Glomerular visceral epithelial cell (primary cell): ENCODE measurements around the gene TMPRSS13.
"Not testable (repeated sequence)": the region's sequence is repeated elsewhere in the genome, so short reads cannot be mapped to it uniquely, and the experiment has no call there.

Experiments
- DNase-seq: peaks from one replicate; pipeline ENCODE4 v3.0.0-alpha.2; 2016; ENCODE audit errors: extremely low spot score

Gene TMPRSS13

DNA sequence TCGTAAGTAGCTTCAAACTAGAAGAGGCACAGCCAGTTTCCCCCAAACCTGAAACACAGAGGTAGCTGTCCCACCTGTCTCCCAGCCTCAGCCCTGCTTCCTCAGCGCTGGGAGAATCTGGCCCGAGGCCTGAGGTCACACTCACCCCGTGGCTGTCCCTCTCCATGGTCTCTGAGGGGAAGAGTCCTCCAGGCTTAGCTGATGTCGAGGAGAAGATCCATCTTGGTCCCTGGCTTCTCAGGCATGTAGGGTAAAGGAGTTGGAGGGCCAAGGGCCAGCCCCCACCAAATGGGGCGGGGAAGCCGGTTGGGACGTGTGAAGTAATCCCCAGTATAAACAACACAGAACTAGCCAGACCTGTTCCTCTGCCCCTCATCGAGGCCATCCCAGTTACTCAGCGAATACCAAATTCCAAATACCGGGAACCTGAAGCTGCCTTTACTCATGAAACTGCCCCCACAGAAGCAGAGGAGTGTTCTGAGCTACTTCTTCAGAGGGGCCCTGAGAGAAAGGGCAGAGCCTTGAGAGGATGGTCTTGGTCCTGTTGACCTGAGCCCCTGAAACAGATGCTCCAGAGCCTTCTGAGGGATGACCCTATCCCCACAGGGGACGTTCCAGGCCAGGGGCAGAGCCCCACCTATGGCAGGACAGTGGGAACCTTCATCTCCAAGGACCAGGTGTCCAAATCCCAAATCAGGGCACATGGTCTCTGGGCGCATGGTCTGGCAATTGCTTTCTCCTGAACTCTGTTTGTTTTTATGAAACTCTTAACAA lies at the start of gene TMPRSS13:
TSS of gene TMPRSS13 (minus strand) at position 261 of the 774 bp plus-strand sequence. CDS start at position 166, 95 bp downstream.
- no peak for DNase-seq

DNA sequence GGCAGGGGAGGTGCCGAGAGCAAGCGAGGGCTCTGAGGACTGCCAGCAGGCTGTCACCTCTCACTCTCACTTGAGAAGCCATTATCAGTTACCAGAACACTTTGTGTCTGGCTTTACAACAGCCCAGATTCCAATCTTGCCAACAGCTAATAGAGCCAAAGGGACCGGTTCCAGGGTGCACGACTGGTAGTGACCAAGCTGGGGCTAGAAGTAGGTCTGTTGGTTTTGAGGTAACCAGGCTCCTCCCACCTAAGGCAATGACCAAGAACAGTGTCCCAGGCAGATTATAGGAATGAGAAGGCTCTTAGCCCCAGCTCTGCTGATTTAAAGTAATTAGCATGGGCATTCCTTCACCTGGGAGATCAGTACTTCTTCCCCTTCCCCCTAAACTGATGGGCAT lies 49.8 kb upstream of the TMPRSS13 start:
- DNase-seq: no peak

DNA sequence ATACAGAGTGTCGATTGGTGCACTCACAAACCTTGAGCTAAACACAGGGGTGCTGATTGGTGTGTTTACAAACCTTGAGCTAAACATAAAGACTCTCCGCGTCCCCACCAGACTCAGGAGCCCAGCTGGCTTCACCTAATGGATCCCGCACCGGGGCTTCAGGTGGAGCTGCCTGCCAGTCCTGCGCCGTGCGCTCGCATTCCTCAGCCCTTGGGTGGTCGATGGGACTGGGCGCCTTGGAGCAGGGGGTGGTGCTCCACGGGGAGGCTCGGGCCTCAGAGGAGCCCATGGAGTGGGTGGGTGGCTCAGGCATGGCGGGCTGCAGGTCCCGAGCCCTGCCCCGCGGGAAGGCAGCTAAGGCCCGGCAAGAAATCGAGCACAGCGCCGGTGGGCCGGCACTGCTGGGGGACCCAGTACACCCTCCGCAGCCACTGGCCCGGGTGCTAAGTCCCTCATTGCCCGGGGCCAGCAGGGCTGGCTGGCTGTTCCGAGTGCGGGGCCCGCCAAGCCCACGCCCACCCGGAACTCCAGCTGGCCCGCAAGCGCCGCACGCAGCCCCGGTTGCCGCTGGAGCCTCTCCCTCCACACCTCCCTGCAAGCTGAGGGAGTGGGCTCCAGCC lies 49.2 kb upstream of the TMPRSS13 start:
- not testable (repeated sequence) for DNase-seq

DNA sequence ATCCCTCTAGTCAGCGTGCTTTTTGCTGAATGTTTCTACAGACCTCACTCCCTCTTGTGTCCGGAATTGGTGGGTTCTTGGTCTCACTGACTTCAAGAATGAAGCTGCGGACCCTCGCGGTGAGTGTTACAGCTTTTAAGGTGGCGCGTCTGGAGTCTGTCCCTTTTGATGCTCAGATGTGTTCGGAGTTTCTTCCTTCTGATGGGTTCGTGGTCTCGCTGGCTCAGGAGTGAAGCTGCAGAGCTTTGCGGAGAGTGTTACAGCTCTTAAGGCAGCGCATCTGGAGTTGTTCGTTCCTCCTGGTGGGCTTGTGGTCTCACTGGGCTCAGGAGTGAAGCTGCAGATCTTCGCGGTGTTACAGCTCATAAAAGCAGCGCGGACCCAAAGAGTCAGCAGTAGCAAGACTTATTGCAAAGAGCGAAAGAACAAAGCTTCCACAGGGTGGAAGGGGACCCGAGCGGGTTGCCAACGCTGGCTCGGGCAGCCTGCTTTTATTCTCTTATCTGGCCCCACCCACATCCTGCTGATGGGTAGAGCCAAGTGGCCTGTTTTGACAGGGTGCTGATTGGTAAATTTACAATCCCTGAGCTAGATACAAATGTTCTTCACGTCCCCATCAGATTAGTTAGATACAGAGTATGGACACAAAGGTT lies 48.5 kb upstream of the TMPRSS13 start:
- not testable (repeated sequence) for DNase-seq

DNA sequence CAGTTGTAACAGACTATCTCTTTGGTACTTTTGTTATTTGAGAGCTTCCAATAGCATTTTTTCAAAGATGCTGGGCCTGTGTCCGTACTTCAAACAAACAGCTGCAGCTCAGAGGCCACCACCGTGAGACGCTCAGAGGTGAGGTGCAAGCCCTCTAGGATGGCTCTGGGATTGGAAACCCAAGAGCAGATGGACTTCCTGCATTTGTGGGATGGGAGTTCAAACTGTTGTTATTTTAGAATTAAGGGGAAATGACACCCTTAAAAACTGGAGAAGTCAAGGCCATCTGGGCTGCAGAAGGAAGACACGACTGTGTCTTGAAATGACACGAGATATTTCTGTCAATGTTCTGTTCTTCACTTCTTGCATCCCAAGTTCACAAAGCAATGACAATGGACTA lies 47.8 kb upstream of the TMPRSS13 start:
- no peak for DNase-seq

DNA sequence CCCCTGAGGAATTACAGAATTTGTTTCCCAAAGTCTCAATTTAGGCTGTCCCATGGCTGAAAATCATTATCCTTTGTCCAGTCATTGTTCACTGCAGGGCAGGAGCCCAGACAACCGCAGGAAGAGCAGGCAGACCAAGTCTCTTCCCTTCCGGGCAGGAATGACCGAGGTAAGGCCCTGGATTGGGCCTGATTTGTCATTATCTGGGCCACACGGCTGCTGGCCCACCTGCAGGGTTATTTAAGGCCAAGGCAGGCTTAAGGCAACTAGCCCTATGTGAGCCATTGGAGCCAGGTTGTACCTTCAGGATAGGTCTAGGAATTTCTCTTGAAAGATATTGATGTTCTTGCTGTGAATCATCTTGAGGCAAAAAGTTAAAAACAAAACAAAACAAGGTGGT lies 47.2 kb upstream of the TMPRSS13 start:
- DNase-seq: no peak

DNA sequence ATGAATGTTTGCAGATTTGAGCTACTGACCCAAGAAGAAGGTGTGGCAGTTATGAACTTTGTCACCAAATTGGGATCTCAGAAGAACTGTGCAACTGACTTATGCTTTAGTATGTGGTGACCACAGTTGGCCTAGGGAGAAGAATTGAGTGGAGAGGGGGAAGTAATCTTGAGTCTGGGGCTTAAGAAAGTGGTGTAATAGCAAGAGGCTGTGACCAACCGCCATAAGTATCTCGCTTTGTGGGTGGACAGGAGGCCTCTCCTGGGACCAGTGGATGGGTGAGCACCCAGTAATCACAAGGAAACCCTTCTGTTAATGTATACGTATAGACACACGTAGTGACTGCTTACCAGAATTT lies 44.3 kb upstream of the TMPRSS13 start:
- DNase-seq: no peak

DNA sequence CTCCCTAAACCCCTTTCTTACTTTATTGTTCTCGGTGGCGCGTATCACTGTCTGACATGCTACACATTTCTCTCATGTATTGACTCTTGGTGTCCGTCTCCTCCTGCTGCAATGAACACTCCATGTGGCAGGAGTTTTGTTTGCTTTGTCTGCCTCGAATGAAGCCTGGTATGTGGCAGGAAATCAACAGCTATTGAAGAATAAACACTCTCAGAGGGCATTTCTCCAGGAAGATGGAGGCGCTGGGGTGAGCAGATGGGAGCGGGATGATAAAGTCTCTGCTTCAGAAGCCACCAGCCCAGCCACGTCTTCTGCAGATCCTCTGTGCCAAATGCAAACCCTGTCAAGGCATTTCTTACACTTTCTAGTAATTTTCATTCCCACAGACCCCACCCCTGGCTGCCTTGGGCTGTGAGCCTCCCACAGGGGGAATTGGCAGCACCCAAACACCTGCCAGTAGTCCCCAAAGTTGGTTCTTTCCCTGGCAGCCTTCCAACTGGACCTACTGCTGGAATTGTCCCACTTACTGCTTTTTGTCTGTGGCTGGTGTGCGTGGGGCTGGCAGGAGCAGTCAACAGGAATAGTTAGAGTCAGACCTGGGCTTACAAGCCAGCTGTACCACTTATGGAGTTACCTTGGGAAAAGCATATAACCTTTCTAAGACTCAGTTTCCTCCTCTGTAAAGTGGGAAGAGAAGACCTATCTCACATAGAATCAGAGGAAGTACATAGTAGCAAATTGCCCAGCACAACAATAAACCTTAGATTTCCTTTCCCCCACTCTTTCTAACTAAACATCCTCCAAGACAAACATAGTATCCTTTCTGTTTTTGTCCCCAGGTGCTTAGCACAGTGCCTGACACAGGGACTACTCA lies 43.7 kb upstream of the TMPRSS13 start:
- DNase-seq: no peak

DNA sequence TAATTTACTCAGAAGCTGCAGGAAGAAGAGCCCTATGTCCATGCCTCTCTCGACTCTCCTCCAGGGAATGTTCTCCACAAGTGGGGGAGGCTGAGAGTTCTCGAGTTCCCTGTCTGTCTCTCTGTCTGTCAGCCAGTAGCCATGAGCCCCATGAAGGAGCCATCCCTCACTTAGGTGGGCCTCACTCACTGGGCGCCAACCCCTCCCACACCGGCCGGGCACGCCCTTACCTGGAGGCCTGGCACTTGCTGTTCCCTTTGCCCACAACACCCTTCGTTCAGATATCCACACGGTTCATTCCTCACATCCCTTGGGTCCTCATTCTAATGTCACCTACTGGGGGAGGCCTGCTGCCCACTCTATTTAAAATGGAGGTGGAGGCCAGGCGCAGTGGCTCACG lies 42.8 kb upstream of the TMPRSS13 start:
- DNase-seq: no peak

DNA sequence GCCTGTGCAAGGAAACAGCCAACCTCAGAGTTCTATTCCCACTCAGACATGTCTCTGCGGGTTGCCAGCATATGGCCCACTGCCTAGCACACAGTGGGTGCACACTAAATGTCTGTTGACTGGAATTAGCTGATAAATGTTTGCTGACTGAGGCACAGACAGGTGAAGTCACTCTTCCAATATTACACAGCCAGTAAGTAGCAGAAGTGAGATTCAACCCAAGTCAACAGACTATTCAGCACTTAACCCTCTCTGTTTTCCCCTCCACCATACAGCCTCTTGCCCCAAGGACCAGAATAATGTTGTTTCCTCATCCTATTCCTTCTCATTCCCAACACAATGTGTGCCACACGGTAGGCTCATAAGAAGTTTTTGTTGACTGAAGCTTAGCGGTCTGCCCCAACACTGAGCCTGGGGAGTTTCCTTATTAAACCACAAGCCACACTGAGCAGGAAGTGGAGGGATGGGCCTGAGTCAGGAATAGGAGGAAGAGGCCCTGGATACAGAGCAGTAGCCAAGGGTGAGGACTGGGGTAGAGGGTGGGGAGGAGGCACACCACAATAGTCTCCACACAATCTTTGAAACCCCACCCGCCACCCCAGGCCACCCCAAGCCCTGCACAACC lies 41.3 kb upstream of the TMPRSS13 start:
- peak; percentile 51 for DNase-seq

DNA sequence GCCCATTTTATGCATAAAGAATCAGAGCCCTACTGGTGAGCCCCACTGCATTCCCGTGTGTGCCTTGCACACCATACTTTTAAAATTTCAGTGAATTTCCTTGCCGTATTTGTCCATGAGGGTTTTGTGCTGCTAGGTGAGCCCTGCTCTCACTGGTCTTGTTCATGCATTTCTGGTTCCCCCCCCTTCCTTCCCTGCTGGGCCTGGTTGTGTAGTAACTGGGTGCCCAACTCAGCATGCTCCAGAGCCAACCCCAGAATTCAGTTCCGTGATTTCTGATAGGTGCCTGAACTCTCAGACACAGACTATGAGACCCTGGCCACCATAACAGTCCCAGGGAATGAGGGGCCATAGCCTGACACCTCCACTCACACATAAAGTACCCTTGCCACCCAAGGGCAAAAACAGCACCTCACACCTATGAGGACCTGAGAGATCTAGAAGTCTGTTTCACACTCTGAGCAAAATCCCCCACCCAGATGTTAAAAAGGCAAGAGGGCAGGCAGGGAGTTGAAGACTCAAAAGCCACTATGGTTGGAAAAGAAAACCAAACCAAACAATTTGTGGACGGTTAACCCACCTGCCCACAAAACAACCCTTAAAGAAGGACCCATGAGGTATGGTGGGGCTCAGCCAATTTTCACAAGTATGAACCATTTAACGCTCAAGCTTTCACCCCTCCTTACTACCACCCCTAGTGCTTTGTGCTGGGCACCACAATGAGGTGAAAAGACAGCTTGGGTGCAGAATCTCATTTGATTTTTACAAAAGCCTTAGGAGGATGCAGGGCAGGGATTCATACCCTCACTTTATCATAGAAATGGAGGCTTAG lies 40.2 kb upstream of the TMPRSS13 start:
- DNase-seq: no peak

DNA sequence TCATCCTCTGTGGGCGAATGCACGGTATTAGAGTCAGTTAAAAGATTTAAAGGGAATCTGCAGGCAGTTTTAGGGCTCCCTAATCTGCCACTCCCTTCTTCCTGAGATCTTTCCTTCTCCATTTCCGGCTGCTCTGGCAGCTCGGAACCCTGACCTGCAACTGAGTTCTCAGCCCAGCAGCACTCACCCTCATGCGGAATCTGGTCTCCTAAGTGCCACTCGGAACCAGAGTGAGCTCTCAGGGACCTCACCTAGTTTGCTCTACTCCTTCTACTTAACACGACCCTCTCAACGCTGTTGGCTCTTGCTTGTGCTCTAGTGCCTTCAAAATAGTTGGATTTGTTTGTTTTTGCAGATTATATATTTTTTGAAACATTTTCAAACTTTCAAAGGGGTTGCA lies 37.7 kb upstream of the TMPRSS13 start:
- DNase-seq: no peak

DNA sequence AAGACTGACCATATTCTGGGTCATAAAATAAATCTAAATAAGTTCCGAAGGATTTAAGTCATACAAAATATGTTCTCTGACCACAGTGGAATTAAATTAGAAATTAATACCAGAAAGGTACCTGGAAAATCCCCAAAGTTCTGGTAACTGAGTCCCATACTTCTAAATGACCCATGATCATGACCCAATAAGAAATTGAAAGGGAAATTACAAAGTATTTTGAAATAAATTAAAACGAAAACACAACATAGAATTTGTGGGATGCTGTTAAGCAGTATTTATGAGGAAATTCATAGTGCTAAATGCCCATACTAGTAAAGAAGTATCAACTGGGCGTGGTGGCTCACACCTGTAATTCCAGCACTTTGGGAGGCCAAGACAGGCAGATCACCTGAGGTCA lies 33.6 kb upstream of the TMPRSS13 start:
- no peak for DNase-seq

DNA sequence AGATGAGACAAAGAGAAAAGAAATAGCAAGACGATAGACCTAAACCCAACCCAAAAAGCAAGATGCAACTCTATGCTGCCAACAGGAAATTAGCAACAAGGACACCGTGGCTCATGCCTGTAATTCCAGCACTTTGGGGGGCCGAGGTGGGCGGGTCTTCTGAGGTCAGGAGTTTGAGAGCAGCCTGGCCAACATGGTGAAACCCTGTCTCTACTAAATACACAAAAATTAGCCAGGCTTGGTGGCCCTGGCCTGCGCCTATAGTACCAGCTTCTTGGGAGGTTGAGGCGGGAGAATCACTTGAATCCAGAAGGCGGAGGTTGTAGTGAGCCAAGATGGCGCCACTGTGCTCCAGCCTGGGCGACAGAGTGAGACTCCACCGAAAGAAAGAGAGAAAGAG lies 32.7 kb upstream of the TMPRSS13 start:
- DNase-seq: no peak

DNA sequence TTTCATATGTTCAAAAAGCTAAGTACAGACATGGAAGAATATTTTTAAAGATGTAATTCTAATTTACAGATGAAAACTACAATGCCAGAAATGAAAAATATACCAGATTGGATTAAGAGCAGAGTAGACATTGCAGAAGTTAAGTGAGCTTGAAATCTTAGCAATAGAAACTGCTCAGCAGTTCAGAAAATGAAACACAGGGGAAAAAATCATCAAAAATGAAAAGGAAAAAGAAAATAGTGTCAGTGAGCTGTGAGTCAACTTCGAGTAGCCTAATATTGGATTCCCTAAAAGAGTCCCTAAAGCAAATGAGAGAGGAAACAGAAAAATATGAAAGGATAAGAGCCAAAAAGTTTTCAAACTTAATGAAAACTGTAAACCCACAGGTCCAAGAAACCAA lies 31.2 kb upstream of the TMPRSS13 start:
- no peak for DNase-seq

DNA sequence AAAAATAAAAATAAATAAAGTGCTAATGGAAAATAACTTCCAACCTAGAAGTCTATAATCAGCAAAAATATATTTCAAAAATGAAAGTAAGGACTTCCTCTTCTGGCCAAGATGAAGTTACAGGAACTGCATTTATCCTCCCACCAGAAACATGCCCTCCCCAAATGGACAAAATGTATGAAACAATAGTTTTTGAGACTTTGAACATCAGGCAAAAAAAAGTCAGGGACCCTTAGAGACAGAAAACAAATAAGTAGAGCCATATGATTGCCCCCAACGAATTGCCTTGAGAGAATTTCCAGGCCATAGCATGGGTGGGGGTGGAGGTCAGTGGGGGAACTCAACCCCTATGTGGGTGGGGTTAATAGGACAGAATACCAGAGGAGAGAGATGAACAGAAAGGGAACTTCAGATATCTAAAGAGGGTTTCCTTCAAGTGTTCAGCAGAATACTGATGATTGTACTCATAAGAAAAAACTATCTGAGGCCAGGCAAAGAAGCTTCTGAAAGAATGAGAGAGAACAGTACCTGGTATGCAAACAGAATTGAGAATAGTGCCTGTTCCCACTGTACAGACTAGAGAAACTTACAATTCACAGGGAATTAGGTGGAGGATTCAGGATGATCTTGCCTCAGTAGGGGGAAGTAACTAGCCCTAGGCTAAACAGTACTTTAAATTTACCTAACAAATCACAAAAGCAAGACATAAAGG lies 30.4 kb upstream of the TMPRSS13 start:
- no peak for DNase-seq

DNA sequence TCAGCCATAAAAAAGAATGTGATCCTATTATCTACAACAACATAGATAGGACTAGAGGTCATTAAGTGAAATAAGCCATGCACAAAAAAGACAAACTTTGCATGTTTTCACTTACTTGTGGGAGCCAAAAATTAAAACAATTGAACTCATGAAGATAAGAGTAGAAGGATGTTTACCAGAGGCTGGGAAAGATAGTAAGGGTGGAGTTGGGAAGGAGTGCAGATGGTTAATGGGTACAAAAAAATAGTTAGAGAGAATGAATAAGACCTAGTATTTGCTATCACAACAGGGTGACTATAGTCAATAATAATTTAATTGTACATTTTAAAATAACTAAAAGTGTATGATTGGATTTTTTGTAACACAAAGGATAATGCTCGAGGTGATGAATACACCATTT lies 29.7 kb upstream of the TMPRSS13 start:
- DNase-seq: no peak

DNA sequence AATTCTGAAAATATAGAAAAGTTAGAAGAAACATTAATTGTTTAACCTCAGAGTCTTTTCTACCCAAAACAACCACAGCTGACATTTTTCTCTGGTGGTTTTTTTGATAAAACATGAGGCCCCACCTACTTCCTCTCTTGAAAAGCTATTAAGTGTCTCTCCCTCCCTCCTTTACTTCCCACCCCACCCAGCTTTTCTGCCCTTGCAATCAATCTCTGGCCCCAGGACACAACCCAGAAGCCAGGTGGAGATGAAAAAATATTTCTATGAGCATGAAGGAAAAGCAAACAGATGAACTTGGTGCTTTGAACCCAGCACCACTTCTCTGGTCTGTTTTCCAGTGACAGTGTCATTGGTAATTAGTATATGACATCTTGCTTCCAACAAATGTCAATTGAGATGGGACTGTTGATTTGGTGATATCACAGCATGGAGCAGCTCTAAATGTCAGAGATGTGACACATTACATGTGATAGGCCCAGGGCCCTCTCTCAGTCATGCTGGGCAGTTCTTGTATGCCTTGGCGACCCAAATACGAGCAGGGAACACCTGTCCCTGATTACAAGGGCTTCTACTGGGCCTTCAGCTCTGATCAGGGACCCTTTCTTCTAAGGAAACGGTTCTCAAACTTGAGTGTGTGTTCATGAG lies 23.9 kb upstream of the TMPRSS13 start:
- no peak for DNase-seq
